T47D (cell line): Measurements from ENCODE around the gene THSD7B.
A peak's percentile ranks its signal among the peaks of the same experiment; 100 is the strongest.

Experiments
- DNase-seq, 2 experiments: peaks; one replicate each; pipeline versions ENCODE4 v3.0.0 to v3.0.0-alpha.2; 2011 to 2012; ENCODE audit warnings: low read depth in 1 of 2, low spot score in 1 of 2
- JUND ChIP-seq: IDR thresholded peaks from 2 replicates; pipeline ENCODE4 v1.6.1; 2012; ENCODE audit warnings: low read depth
- in situ Hi-C: cut with HindIII; loops from 2 replicates; pipeline ENCODE4 v1.10.0; 2016; ENCODE audit warnings: low sequenced_read_pairs, low pct_unique_long_range_greater_than_20kb

Gene THSD7B

GRCh38 chr2:137387044-137387443, 621.7 kb downstream of the THSD7B start:
- no peak for DNase-seq
- in situ Hi-C loops, result no loop called here
- no peak for TF ChIP-seq JUND

GRCh38 chr2:137405496-137405895, 640.2 kb downstream of the THSD7B start:
- TF ChIP-seq JUND, result no peak
- in situ Hi-C loops, result no loop called here
- DNase-seq, result no peak

- DNase-seq, result peak in 1 of 2 experiments; percentile 63
- in situ Hi-C loops, result no loop called here
- TF ChIP-seq JUND, result no peak
Measured at GRCh38 chr2:137411585-137411984, 646.2 kb downstream of the THSD7B start.

GRCh38 chr2:137420744-137421143, 655.4 kb downstream of the THSD7B start:
- DNase-seq, result peak in 1 of 2 experiments; percentile 36
- TF ChIP-seq JUND, result no peak
- in situ Hi-C loops, result no loop called here

GRCh38 chr2:137435162-137435561, 669.8 kb downstream of the THSD7B start:
- no peak for TF ChIP-seq JUND
- no peak for DNase-seq
- in situ Hi-C loops, result no loop called here

GRCh38 chr2:137437386-137437785, 672.0 kb downstream of the THSD7B start:
- TF ChIP-seq JUND, result no peak
- in situ Hi-C loops, result no loop called here

GRCh38 chr2:137444970-137445369, 679.6 kb downstream of the THSD7B start:
- in situ Hi-C loops, result no loop called here

More at GRCh38 chr2:137437386-137437785, 672.0 kb downstream of the THSD7B start:
- DNase-seq, result no peak

GRCh38 chr2:137449454-137449853, 684.1 kb downstream of the THSD7B start:
- no peak for TF ChIP-seq JUND
- DNase-seq, result no peak
- in situ Hi-C loops, result no loop called here

More at GRCh38 chr2:137444970-137445369, 679.6 kb downstream of the THSD7B start:
- TF ChIP-seq JUND, result no peak
- DNase-seq, result no peak

GRCh38 chr2:137454886-137455285, 689.5 kb downstream of the THSD7B start:
- no peak for DNase-seq
- in situ Hi-C loops, result no loop called here
- TF ChIP-seq JUND, result no peak

- no peak for TF ChIP-seq JUND
- in situ Hi-C loops, result no loop called here
- DNase-seq, result peak in 1 of 2 experiments; percentile 65
Measured at GRCh38 chr2:137467246-137467862, 702.0 kb downstream of the THSD7B start.

GRCh38 chr2:137493261-137493660, 727.9 kb downstream of the THSD7B start:
- in situ Hi-C loops, result no loop called here
- DNase-seq, result no peak
- TF ChIP-seq JUND, result no peak

- no peak for DNase-seq
- no peak for TF ChIP-seq JUND
- in situ Hi-C loops, result no loop called here
Measured at GRCh38 chr2:137500599-137500998, 735.3 kb downstream of the THSD7B start.

- TF ChIP-seq JUND, result no peak
- in situ Hi-C loops, result no loop called here
- peak in 1 of 2 experiments; percentile 11 for DNase-seq
Measured at GRCh38 chr2:137507237-137507636, 741.9 kb downstream of the THSD7B start.
